ENCODE data around the gene SRBD1.

- TF ChIP-seq POLR2A (IDR thresholded peaks at IDR 0.05), result no peak
- TF ChIP-seq, protein P1, sequence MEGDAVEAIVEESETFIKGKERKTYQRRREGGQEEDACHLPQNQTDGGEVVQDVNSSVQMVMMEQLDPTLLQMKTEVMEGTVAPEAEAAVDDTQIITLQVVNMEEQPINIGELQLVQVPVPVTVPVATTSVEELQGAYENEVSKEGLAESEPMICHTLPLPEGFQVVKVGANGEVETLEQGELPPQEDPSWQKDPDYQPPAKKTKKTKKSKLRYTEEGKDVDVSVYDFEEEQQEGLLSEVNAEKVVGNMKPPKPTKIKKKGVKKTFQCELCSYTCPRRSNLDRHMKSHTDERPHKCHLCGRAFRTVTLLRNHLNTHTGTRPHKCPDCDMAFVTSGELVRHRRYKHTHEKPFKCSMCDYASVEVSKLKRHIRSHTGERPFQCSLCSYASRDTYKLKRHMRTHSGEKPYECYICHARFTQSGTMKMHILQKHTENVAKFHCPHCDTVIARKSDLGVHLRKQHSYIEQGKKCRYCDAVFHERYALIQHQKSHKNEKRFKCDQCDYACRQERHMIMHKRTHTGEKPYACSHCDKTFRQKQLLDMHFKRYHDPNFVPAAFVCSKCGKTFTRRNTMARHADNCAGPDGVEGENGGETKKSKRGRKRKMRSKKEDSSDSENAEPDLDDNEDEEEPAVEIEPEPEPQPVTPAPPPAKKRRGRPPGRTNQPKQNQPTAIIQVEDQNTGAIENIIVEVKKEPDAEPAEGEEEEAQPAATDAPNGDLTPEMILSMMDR (IDR thresholded peaks at IDR 0.05), result no peak
Observed at GRCh38 chr2:45612285-45612684, 1.2 kb upstream of the SRBD1 start.

All from lower leg skin (tissue), 3 donors.